Fibroblast of lung (primary cell): ENCODE results near the gene UTP20.

Source experiments
- EZH2 ChIP-seq: IDR thresholded peaks from 2 replicates; pipeline ENCODE4 v1.5.1; 2012; ENCODE audit warnings: low read length, control low read depth, mild to moderate bottlenecking; ENCODE audit errors: missing control alignments
- TF ChIP-seq, protein P1 (sequence below), 2 donors: IDR thresholded peaks in 1 of 2; conservative IDR thresholded peaks in 1 of 2; 1 replicate in 1 of 2; 2 replicates in 1 of 2; pipeline ENCODE4 v1.5.1; 2011 to 2012; ENCODE audit warnings: low read length in 2 of 2, control low read depth in 1 of 2, inconsistent platforms in 1 of 2, low read depth in 1 of 2, mild to moderate bottlenecking in 1 of 2

DNA sequence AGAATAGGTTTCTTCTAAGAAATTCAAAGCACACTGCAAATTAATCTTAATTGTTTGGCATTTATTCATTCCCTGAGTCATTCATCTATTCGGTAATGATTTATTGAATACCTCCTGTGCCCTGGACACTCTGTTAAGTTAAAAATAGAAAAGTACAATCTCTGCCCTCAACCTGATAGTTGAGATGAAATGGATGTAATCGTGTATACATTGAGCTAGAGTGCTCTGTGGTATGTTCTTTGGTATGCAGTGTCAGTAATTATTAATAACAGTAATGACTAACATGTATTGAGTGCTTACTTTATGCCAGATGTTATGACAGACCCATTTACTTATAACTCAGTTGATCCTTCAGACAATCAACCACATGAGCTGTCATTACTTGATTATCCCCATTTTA is 47.6 kb downstream of the UTP20 start:
- TF ChIP-seq, protein P1, sequence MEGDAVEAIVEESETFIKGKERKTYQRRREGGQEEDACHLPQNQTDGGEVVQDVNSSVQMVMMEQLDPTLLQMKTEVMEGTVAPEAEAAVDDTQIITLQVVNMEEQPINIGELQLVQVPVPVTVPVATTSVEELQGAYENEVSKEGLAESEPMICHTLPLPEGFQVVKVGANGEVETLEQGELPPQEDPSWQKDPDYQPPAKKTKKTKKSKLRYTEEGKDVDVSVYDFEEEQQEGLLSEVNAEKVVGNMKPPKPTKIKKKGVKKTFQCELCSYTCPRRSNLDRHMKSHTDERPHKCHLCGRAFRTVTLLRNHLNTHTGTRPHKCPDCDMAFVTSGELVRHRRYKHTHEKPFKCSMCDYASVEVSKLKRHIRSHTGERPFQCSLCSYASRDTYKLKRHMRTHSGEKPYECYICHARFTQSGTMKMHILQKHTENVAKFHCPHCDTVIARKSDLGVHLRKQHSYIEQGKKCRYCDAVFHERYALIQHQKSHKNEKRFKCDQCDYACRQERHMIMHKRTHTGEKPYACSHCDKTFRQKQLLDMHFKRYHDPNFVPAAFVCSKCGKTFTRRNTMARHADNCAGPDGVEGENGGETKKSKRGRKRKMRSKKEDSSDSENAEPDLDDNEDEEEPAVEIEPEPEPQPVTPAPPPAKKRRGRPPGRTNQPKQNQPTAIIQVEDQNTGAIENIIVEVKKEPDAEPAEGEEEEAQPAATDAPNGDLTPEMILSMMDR (conservative IDR thresholded peaks at IDR 0.05 in 1 of 2, IDR thresholded peaks at IDR 0.05 in 1 of 2; ENCODE audit: low read depth in 1 of 2, low read length in 2 of 2): no peak
- TF ChIP-seq EZH2: no peak
